Smooth muscle cell (in vitro differentiated cells): ENCODE results near the gene ACSM5. TPM values are rescaled to one million over a fixed set of nuclear protein-coding genes. Genes with fewer than 3 reads are reported as not detected.

Source experiments
- DNase-seq: peaks from one replicate; lab custom pipeline; 2025; ENCODE audit not compliant: unreplicated experiment; lab: John Stamatoyannopoulos, UW
- H2AFZ ChIP-seq: fragments of 200-600 bp; sonication (generic); 2 replicates; pipeline ENCODE4 v1.6.0; 2016; ENCODE audit warnings: antibody characterized with exemption, low read depth, mild to moderate bottlenecking
- H3F3A ChIP-seq: fragments of 200-600 bp; sonication (generic); 2 replicates; pipeline ENCODE4 v1.6.0; 2017; ENCODE audit warnings: antibody characterized with exemption, low read depth
- H3K27ac ChIP-seq: fragments of 200-600 bp; sonication (generic); 2 replicates; pipeline ENCODE4 v1.5.1; 2016; ENCODE audit warnings: low read depth, mild to moderate bottlenecking
- H3K27me3 ChIP-seq: fragments of 200-600 bp; sonication (generic); 2 replicates; pipeline ENCODE4 v1.6.1; 2016; ENCODE audit warnings: low read depth, mild to moderate bottlenecking
- H3K36me3 ChIP-seq: fragments of 200-600 bp; sonication (generic); 2 replicates; pipeline ENCODE4 v1.5.1; 2016; ENCODE audit warnings: low read depth
- H3K4me1 ChIP-seq: fragments of 200-600 bp; sonication (generic); 2 replicates; pipeline ENCODE4 v1.5.1; 2016; ENCODE audit warnings: low read depth
- H3K4me2 ChIP-seq: fragments of 200-600 bp; sonication (generic); 2 replicates; pipeline ENCODE4 v1.6.0; 2016; ENCODE audit warnings: mild to moderate bottlenecking
- H3K4me3 ChIP-seq: fragments of 200-600 bp; sonication (generic); 2 replicates; pipeline ENCODE4 v1.5.1; 2016; ENCODE audit warnings: mild to moderate bottlenecking
- H3K79me2 ChIP-seq: fragments of 200-600 bp; sonication (generic); 2 replicates; pipeline ENCODE4 v1.6.0; 2016; ENCODE audit warnings: low read depth, mild to moderate bottlenecking
- H3K9ac ChIP-seq: fragments of 200-600 bp; sonication (generic); 2 replicates; pipeline ENCODE4 v1.6.0; 2016; ENCODE audit warnings: low read depth
- H3K9me3 ChIP-seq: fragments of 200-600 bp; sonication (generic); replicated peaks from 2 replicates; pipeline ENCODE4 v1.5.1; 2016; ENCODE audit warnings: low read depth
- H4K20me1 ChIP-seq: fragments of 200-600 bp; sonication (generic); 2 replicates; pipeline ENCODE4 v1.6.0; 2016; ENCODE audit warnings: low read depth
- WGBS: methylation state at CpG from one replicate; pipeline ENCODE4 v1.1.7; 2016; ENCODE audit warnings: low lambda C conversion rate; 5-methylcytosine and 5-hydroxymethylcytosine counted together
- polyA plus RNA-seq: library from polyadenylated mRNA; unstranded; fragments of >200 nt; fragmentation: Nextera tagmentation; extraction: Ambion mirVana; gene quantifications from 2 replicates; pipeline ENCODE4 v1.2.1, GENCODE V29; 2016
- total RNA-seq: library from RNA; depleted of rRNA; stranded (reverse); fragments of >200 nt; gene quantifications from 2 replicates; pipeline ENCODE4 v1.2.3, GENCODE V29; 2014
- TF ChIP-seq, protein P1 (sequence below): fragments of 200-600 bp; sonication (generic); IDR thresholded peaks from 2 replicates; pipeline ENCODE4 v1.5.1; 2017; ENCODE audit warnings: borderline replicate concordance, mild to moderate bottlenecking, antibody characterized with exemption; ENCODE audit not compliant: insufficient read depth, poor library complexity, severe bottlenecking

The ACSM5 gene
- total and polyA plus RNA-seq, 2 experiments from 2014 or later, result not detected

DNA sequence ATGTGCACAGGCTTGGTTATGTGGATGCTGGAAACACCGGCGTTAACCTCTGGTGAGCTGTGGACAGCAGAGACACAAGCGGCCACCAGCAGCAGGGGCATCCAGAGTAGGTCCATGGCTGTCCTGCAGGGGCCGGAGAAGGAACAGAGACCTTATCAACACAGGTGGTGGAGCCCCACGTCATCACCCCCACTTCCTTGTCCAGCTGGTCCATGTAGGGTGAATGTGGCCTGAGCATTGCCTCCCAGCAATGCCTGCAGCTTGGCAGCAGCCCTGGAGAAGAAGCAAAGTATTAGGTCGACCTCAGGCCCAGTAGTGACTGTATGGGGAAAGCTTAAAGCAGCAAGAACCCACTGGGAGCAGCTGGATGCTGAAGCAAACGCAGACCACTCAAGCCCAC lies 10.1 kb upstream of the ACSM5 start:
- H3K79me2 ChIP-seq, result no peaks in the 10 kb centered on the region
- DNase-seq, result no peak
- H3F3A ChIP-seq, result no peaks in the 10 kb centered on the region
- H3K36me3 ChIP-seq, result no peaks in the 10 kb centered on the region
- no peak overlapping the region for H3K27ac ChIP-seq
- H3K4me2 ChIP-seq, result no peak overlapping the region
- WGBS, result 67% methylated on average over 7 of the region's 7 CpGs
- TF ChIP-seq, protein P1, sequence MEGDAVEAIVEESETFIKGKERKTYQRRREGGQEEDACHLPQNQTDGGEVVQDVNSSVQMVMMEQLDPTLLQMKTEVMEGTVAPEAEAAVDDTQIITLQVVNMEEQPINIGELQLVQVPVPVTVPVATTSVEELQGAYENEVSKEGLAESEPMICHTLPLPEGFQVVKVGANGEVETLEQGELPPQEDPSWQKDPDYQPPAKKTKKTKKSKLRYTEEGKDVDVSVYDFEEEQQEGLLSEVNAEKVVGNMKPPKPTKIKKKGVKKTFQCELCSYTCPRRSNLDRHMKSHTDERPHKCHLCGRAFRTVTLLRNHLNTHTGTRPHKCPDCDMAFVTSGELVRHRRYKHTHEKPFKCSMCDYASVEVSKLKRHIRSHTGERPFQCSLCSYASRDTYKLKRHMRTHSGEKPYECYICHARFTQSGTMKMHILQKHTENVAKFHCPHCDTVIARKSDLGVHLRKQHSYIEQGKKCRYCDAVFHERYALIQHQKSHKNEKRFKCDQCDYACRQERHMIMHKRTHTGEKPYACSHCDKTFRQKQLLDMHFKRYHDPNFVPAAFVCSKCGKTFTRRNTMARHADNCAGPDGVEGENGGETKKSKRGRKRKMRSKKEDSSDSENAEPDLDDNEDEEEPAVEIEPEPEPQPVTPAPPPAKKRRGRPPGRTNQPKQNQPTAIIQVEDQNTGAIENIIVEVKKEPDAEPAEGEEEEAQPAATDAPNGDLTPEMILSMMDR, result no peak
- no peaks in the 10 kb centered on the region for H3K4me1 ChIP-seq
- no peak overlapping the region for H3K9ac ChIP-seq
- no peak overlapping the region for H3K4me3 ChIP-seq
- H3K9me3 ChIP-seq, result no peaks in the 10 kb centered on the region
- H3K27me3 ChIP-seq, result no peaks in the 10 kb centered on the region
- no peaks in the 10 kb centered on the region for H4K20me1 ChIP-seq
- no peak overlapping the region for H2AFZ ChIP-seq

DNA sequence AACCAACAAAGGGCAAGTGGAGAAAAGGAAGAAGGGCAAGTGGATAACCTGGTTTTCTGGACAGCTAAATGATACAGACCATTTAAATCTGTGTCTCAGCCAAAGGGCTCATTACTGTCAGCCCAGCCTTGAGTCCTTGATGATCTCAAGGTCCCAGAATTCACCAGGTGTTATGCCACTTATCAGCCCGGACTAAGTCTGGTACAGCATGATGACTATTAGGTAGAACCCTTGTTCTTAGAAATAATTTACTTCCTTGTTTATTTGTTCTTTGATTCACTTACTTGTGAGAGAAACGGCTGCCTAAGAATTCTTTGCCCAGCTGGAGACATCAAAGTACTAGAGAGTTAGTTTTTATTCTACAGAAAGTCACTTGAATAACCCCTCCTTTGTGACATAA lies 8.3 kb upstream of the ACSM5 start:
- WGBS, result 74% methylated on average over 2 of the region's 2 CpGs

DNA sequence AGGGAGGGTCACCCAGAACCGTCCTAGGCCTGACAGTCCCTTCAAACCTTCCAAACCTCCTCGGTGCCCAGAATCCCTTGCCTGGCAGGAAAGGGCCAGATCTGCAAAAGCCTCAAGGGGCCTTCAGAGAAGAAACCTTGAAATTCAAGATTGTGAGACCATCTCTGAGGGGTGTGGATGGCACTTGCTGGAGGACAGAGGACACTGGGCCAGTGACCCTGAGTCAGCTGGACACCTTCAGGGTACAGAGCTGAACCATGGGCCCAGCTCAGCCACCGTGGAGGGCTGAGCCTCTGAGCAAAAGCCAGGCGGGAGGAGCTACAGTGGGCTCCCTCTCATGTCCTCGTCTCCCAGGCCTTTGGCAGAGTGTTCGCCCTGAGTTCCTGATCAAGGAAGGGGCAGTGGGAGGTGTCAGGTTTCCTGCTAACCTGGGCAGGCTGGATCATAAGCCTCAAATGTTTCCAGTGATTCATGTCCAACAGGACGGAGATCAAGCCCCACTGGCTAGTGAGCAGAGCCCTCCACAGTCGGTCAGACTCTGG lies 7.8 kb upstream of the ACSM5 start:
- 80% methylated on average over 8 of the region's 8 CpGs for WGBS
- H3F3A ChIP-seq, result no peaks in the 10 kb centered on the region
- no peak overlapping the region for H3K4me3 ChIP-seq
- H3K27me3 ChIP-seq, result no peaks in the 10 kb centered on the region
- H3K27ac ChIP-seq, result no peak overlapping the region
- H3K9me3 ChIP-seq, result no peaks in the 10 kb centered on the region
- no peak overlapping the region for H3K4me2 ChIP-seq
- no peak overlapping the region for H2AFZ ChIP-seq
- no peak for DNase-seq
- TF ChIP-seq, protein P1, result no peak
- H3K9ac ChIP-seq, result no peak overlapping the region
- H3K79me2 ChIP-seq, result no peaks in the 10 kb centered on the region
- no peaks in the 10 kb centered on the region for H3K4me1 ChIP-seq
- H3K36me3 ChIP-seq, result no peaks in the 10 kb centered on the region
- no peaks in the 10 kb centered on the region for H4K20me1 ChIP-seq

More for the DNA sequence above, 8.3 kb upstream of the ACSM5 start:
- Histone ChIP-seq H3K9ac (no peak overlapping the region), H3K9me3 (no peaks in the 10 kb centered on the region), H3K79me2 (no peaks in the 10 kb centered on the region), H3F3A (no peaks in the 10 kb centered on the region), H4K20me1 (no peaks in the 10 kb centered on the region), H2AFZ (no peak overlapping the region), H3K36me3 (no peaks in the 10 kb centered on the region), H3K27ac (no peak overlapping the region), H3K4me2 (no peak overlapping the region), H3K27me3 (no peaks in the 10 kb centered on the region), H3K4me3 (no peak overlapping the region), H3K4me1 (no peaks in the 10 kb centered on the region)
- DNase-seq, result no peak
- TF ChIP-seq, protein P1, result no peak

DNA sequence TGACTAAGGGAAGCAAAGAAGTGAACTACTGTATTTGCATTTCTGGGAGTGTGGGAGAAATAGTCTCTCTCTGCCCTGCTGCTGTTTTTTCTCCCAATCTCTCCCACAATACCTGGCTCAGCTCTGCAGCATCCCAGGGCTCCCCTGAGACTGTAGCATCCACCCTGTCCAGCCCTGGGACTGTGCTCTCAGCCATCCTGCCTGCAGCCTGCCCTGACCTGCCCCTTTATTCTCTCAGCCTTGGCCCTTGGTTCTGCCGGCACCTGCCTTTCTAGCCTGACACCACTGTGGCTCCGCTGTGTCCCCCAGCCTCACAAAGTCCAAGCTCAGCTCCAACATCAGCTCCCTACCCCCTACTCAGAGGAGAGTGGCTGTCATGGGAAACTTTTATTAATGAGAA lies 6.7 kb upstream of the ACSM5 start:
- no peaks in the 10 kb centered on the region for H3K27me3 ChIP-seq
- no peaks in the 10 kb centered on the region for H3K36me3 ChIP-seq
- no peaks in the 10 kb centered on the region for H3K4me1 ChIP-seq
- no peak overlapping the region for H3K4me3 ChIP-seq
- no peak overlapping the region for H3K4me2 ChIP-seq
- no peaks in the 10 kb centered on the region for H3F3A ChIP-seq
- no peak for DNase-seq
- H3K79me2 ChIP-seq, result no peaks in the 10 kb centered on the region
- no peak overlapping the region for H3K9ac ChIP-seq
- 85% methylated on average over 2 of the region's 2 CpGs for WGBS
- H4K20me1 ChIP-seq, result no peaks in the 10 kb centered on the region
- no peak overlapping the region for H3K27ac ChIP-seq
- TF ChIP-seq, protein P1, result no peak
- no peak overlapping the region for H2AFZ ChIP-seq
- no peaks in the 10 kb centered on the region for H3K9me3 ChIP-seq
